PFSK-1 (cell line): ENCODE measurements around the gene CCDC43.
A peak's percentile ranks its signal among the peaks of the same experiment; 100 is the strongest.

Experiments
- POLR2AphosphoS5 ChIP-seq: IDR thresholded peaks from 2 replicates; pipeline ENCODE4 v1.6.1; 2012; ENCODE audit warnings: low read depth, mild to moderate bottlenecking, control low read depth, low read length, moderate library complexity
- REST ChIP-seq, 2 experiments: IDR thresholded peaks; 2 replicates each; pipeline versions ENCODE4 v1.6.1 to v1.8.0; 2011 to 2012; ENCODE audit warnings: low read depth in 2 of 2, low read length in 2 of 2, control low read depth in 1 of 2, inconsistent platforms in 1 of 2, mild to moderate bottlenecking in 1 of 2, moderate library complexity in 1 of 2; ENCODE audit not compliant: insufficient read depth in 1 of 2
- SIN3A ChIP-seq: IDR thresholded peaks from 2 replicates; pipeline ENCODE4 v1.6.1; 2012; ENCODE audit warnings: mild to moderate bottlenecking, low read length, moderate library complexity, borderline replicate concordance; ENCODE audit not compliant: insufficient read depth
- TAF1 ChIP-seq: IDR thresholded peaks from 2 replicates; pipeline ENCODE4 v1.6.1; 2012; ENCODE audit warnings: low read length, control low read depth, borderline replicate concordance; ENCODE audit not compliant: insufficient read depth

- TF ChIP-seq REST (IDR thresholded peaks at IDR 0.05; ENCODE audit: insufficient read depth in 1 of 2, low read depth in 2 of 2, low read length in 2 of 2) (no peak; a peak in 1 of 4 replicates), POLR2AphosphoS5 (peak; percentile 99), TAF1 (peak; percentile 96), SIN3A (no peak; the same call in 1 of the 2 replicates)
Observed at GRCh38 chr17:44689477-44690217, at the start of gene CCDC43.
